Spinal cord (tissue), 10 donors: Measurements from ENCODE around the gene ZBTB12. TPM values are rescaled to one million over a fixed set of nuclear protein-coding genes. Genes with fewer than 3 reads are reported as not detected.
"Not testable (repeated sequence)": the region's sequence is repeated elsewhere in the genome, so short reads cannot be mapped to it uniquely, and the experiment has no call there.

ENCODE experiments used
- DNase-seq, 6 donors: peaks; one replicate each; pipeline versions ENCODE4 v3.0.0 to v3.0.0-alpha.2; 2013 to 2015; ENCODE audit warnings: low spot score in 6 of 6, low read depth in 4 of 6
- H3K27ac ChIP-seq: one replicate; pipeline ENCODE4 v1.5.1; 2013; ENCODE audit warnings: low read depth, low read length, control low read depth
- H3K27me3 ChIP-seq: one replicate; pipeline ENCODE4 v1.6.1; 2013; ENCODE audit warnings: low read length; ENCODE audit not compliant: control insufficient read depth, insufficient read depth
- H3K36me3 ChIP-seq: one replicate; pipeline ENCODE4 v1.6.1; 2013; ENCODE audit warnings: low read length; ENCODE audit not compliant: control insufficient read depth, insufficient read depth
- H3K4me1 ChIP-seq: one replicate; pipeline ENCODE4 v1.6.1; 2013; ENCODE audit warnings: low read length; ENCODE audit not compliant: control insufficient read depth, insufficient read depth
- H3K4me3 ChIP-seq: one replicate; pipeline ENCODE4 v1.5.1; 2013; ENCODE audit warnings: low read depth, low read length, control low read depth
- H3K9me3 ChIP-seq: one replicate; pipeline ENCODE4 v1.6.1; 2013; ENCODE audit warnings: low read length; ENCODE audit not compliant: control insufficient read depth, insufficient read depth
- WGBS: methylation state at CpG from one replicate; pipeline ENCODE4 v1.1.5; 2013; ENCODE audit warnings: missing lambda C conversion rate; ENCODE audit not compliant: insufficient coverage; 5-methylcytosine and 5-hydroxymethylcytosine counted together
- polyA plus RNA-seq, 2 donors: library from polyadenylated mRNA; unstranded; fragments of 120-200 nt; gene quantifications; one replicate each; pipeline ENCODE4 v1.2.1, GENCODE V29; 2013; ENCODE audit not compliant: insufficient read length in 2 of 2
- total RNA-seq, 2 donors: library from RNA; depleted of rRNA in 1 of 2; stranded (reverse); fragments of 120-200 nt in 1 of 2; fragments of >200 nt in 1 of 2; gene quantifications; one replicate each; pipeline versions ENCODE4 v1.2.3 to v1.2.4, GENCODE V29; 2013 to 2014
- donor health status: healthy.

ZBTB12 gene
- total and polyA plus RNA-seq, 4 donors: 7.8 to 37.9 (median 22.6) TPM

GRCh38 chr6:31871046-31871659, 30.7 kb downstream of the ZBTB12 start:
- Histone ChIP-seq H3K4me1 (no peaks in the 10 kb centered on the region), H3K36me3 (no peaks in the 10 kb centered on the region), H3K27me3 (no peaks in the 10 kb centered on the region), H3K27ac (no peak overlapping the region), H3K4me3 (no peak overlapping the region), H3K9me3 (no peaks in the 10 kb centered on the region)
- DNase-seq: peak in 1 of 6 donors; percentile 20
- WGBS: 47% methylated on average over 6 of the region's 9 CpGs

DNA sequence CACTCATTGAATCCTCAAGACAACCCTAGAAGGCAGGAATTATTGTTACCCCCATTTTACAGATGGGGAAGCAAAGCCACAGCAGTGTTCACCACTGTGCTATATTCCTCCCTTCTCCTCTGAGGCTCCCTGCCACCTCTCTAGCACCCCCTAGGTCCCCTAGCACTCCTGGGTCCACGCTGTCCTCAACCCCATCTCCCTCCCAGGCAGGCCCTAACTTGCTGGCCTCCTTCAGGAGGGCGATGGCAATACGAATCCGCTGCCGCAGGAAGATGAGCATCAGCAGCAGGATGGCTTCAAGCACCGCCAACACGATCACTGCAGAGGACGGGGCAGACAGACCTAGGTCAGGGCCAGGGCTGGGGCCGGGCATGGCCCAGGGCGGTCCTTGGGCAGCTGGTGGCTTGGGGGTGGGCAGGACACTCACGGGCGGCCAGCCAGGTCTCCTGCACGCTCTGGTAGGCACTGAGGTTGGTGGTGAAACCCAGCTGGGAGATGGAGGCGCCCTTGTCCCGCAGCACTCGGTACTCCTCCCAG, 31.4 kb downstream of the ZBTB12 start:
- Histone ChIP-seq H3K36me3 (no peaks in the 10 kb centered on the region), H3K27ac (no peak overlapping the region), H3K4me1 (peaks cover 3% of the 10 kb centered on the region), H3K4me3 (no peak overlapping the region), H3K9me3 (no peaks in the 10 kb centered on the region), H3K27me3 (no peaks in the 10 kb centered on the region)
- no peak for DNase-seq
- 78% methylated on average over 15 of the region's 16 CpGs for WGBS

DNA sequence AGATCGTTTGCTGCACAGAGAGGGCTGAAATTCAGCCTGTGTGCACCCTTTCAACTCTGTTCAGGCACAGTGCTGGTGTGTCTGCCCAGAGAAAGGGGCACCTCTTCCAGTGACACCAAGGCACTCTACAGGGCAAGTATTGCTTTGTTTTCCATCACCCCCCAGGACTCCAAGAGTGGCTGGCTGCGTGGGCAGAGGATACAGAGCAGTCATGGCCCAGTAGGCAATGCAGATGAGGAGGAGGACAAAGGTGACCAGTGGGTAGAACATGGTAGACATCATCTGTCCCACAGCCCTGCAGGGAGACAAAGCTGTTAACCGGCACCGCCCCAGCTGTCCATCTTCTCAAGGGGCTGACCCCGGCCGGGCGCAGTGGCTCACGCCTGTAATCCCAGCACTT, 32.5 kb downstream of the ZBTB12 start:
- Histone ChIP-seq H3K9me3 (no peaks in the 10 kb centered on the region), H3K27ac (no peak overlapping the region), H3K36me3 (no peaks in the 10 kb centered on the region), H3K27me3 (no peaks in the 10 kb centered on the region), H3K4me1 (peaks cover 11% of the 10 kb centered on the region), H3K4me3 (no peak overlapping the region)
- 81% methylated on average over 4 of the region's 8 CpGs for WGBS
- DNase-seq: no peak

DNA sequence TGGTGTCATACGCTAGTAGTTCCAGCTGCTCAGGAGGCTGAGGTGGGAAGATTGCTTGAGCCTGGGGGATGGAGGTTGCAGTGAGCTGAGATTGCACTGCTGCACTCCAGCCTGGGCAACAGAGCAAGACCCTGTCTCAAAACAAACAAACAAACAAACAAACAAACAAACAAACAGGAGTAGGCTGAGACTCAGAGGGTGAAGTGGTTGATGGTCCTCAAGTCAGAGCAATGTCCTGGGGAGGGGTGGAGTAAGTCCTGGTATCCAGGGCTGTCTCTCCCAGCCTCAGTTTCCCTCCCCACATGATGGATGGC, 33.3 kb downstream of the ZBTB12 start:
- H3K9me3 ChIP-seq, H3K36me3 ChIP-seq, H3K27me3 ChIP-seq, H3K4me3 ChIP-seq, H3K27ac ChIP-seq, DNase-seq: not testable (repeated sequence)
- peaks cover 17% of the 10 kb centered on the region for H3K4me1 ChIP-seq
- WGBS: 83% methylated on average over 1 of the region's 1 CpG

- Histone ChIP-seq H3K27ac (no peak overlapping the region), H3K9me3 (no peaks in the 10 kb centered on the region), H3K27me3 (no peaks in the 10 kb centered on the region), H3K4me1 (peaks cover 33% of the 10 kb centered on the region), H3K4me3 (no peak overlapping the region), H3K36me3 (peaks cover 6% of the 10 kb centered on the region)
- no peak for DNase-seq
- WGBS: 81% methylated on average over 21 of the region's 21 CpGs
Measured at GRCh38 chr6:31865205-31866118, 36.4 kb downstream of the ZBTB12 start.

GRCh38 chr6:31864818-31865204, 37.1 kb downstream of the ZBTB12 start:
- peaks cover 13% of the 10 kb centered on the region for H3K36me3 ChIP-seq
- no peaks in the 10 kb centered on the region for H3K9me3 ChIP-seq
- 78% methylated on average over 5 of the region's 8 CpGs for WGBS
- no peak overlapping the region for H3K4me3 ChIP-seq
- DNase-seq: no peak
- no peaks in the 10 kb centered on the region for H3K27me3 ChIP-seq
- H3K4me1 ChIP-seq: peaks cover 33% of the 10 kb centered on the region
- H3K27ac ChIP-seq: no peak overlapping the region

GRCh38 chr6:31864123-31864562, 37.7 kb downstream of the ZBTB12 start:
- Histone ChIP-seq H3K4me1 (peaks cover 33% of the 10 kb centered on the region), H3K36me3 (peaks cover 20% of the 10 kb centered on the region), H3K4me3 (peak overlapping the region; percentile 89), H3K27ac (peak overlapping the region; percentile 93)
- 25% methylated on average over 11 of the region's 16 CpGs for WGBS
- not testable (repeated sequence) for H3K27me3 ChIP-seq, H3K9me3 ChIP-seq, DNase-seq

GRCh38 chr6:31862344-31863235, 39.3 kb downstream of the ZBTB12 start, which contains the start of gene NEU1:
NEU1 (minus strand) TSS chr6:31862821; CDS start chr6:31862776, 45 bp downstream.
- Histone ChIP-seq H3K36me3 (peaks cover 32% of the 10 kb centered on the region), H3K4me3 (peak within 1 kb of the TSS; percentile 89), H3K27ac (peak within 1 kb of the TSS; percentile 93), H3K27me3 (no peaks in the 10 kb centered on the region), H3K4me1 (peaks cover 33% of the 10 kb centered on the region), H3K9me3 (no peaks in the 10 kb centered on the region)
- WGBS: under 1% methylated on average over 55 of the region's 64 CpGs
- peak; percentile 97 to 100 (median 100) for DNase-seq

DNA sequence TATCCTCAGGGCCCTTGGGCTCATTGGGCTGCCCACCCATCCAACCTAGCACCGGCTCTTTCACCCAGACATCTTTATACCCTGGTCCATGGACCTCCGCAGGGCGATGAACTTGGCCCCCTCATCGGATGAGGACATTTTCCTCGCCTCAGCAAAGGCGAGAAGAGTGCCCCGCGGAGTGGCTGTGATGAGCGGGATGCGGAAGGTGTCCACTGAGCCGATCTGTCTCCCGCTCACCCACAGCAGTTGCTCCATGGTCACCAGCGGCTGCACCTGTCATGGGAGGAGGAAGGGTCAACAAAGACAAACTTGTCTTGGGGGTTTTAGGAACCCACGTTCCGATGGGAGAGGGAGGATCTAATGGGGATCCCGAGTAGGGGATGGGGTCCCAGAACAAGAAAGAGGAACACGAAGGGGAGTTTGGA, 40.0 kb downstream of the ZBTB12 start:
- H3K27ac ChIP-seq: peak overlapping the region; percentile 78
- 29% methylated on average over 15 of the region's 17 CpGs for WGBS
- DNase-seq: peak in 1 of 6 donors; percentile 16

More for the DNA sequence above, 40.0 kb downstream of the ZBTB12 start:
- peaks cover 33% of the 10 kb centered on the region for H3K4me1 ChIP-seq
- H3K27me3 ChIP-seq: no peaks in the 10 kb centered on the region
- H3K36me3 ChIP-seq: peaks cover 37% of the 10 kb centered on the region
- no peaks in the 10 kb centered on the region for H3K9me3 ChIP-seq
- peak overlapping the region; percentile 89 for H3K4me3 ChIP-seq
